HFFc6 (cell line): ENCODE results near the gene MADD. TPM values are rescaled to one million over a fixed set of nuclear protein-coding genes. Genes with fewer than 3 reads are reported as not detected.

Experiments used
- DNase-seq: peaks from one replicate; pipeline ENCODE4 v3.0.0-alpha.2; 2018
- H3K27ac Mint-ChIP-seq: 2 replicates; pipeline ENCODE4 v1.8.0; 2020; ENCODE audit warnings: mild to moderate bottlenecking, mixed read lengths
- H3K27me3 Mint-ChIP-seq: 2 replicates; pipeline ENCODE4 v1.8.0; 2021; ENCODE audit warnings: mild to moderate bottlenecking, moderate library complexity, mixed read lengths; ENCODE audit not compliant: insufficient read depth
- H3K36me3 Mint-ChIP-seq: 2 replicates; pipeline ENCODE4 v1.8.0; 2021; ENCODE audit warnings: low read depth, mixed read lengths
- H3K4me1 Mint-ChIP-seq: 2 replicates; pipeline ENCODE4 v1.8.0; 2020; ENCODE audit warnings: low read depth, mixed read lengths
- H3K4me3 Mint-ChIP-seq: 2 replicates; pipeline ENCODE4 v1.8.0; 2020; ENCODE audit warnings: mild to moderate bottlenecking, moderate library complexity, mixed read lengths
- H3K9me3 Mint-ChIP-seq: 2 replicates; pipeline ENCODE4 v1.8.0; 2020; ENCODE audit warnings: mild to moderate bottlenecking, mixed read lengths
- CTCF ChIP-seq: fragments of 200-600 bp; sonication (generic); IDR thresholded peaks from 2 replicates; pipeline ENCODE4 v1.5.0; 2021; ENCODE audit warnings: antibody characterized with exemption, mild to moderate bottlenecking
- long read RNA-seq: library from polyadenylated mRNA; unstranded; transcript quantifications from one replicate; pipeline ENCODE4 v2.0.0, GENCODE V29; 2019
- total RNA-seq, 6 experiments: library from RNA; stranded (reverse); fragmentation: NEBNext Ultra II Directional; extraction: Animal tissue kit (Norgen Biotek cat#: 25700); gene quantifications; 2 replicates in 1 of 6; 3 replicates in 5 of 6; pipeline ENCODE4 v1.2.3, GENCODE V29; 2021

Gene MADD
- 10 to 100 TPM; 22.4 to 30.5 (median 25.2) TPM for total RNA-seq
- long read RNA-seq, full-length matches to known transcripts, result 2 of 9 reads
- long read RNA-seq, partial matches to known transcripts, result 5 of 9 reads
- long read RNA-seq, other reads (novel, unspliced or antisense), result 2 of 9 reads

- H3K4me1 Mint-ChIP-seq, result peaks cover 53% of the 10 kb centered on the region
- H3K9me3 Mint-ChIP-seq, result no peaks in the 10 kb centered on the region
- peak; percentile 60 for DNase-seq
- H3K27ac Mint-ChIP-seq, result peak within 1 kb of the TSS; percentile 97
- H3K4me3 Mint-ChIP-seq, result peak within 1 kb of the TSS; percentile 90
- peaks cover 5% of the 10 kb centered on the region for H3K36me3 Mint-ChIP-seq
- TF ChIP-seq CTCF, result no peak
- H3K27me3 Mint-ChIP-seq, result peaks cover 5% of the 10 kb centered on the region
Observed at GRCh38 chr11:47269829-47270305, at the start of gene MADD. Gene MADD (plus strand): TSS chr11:47270133.

GRCh38 chr11:47220401-47220821 lies 49.5 kb upstream of the MADD start:
- no peak for TF ChIP-seq CTCF
- no peaks in the 10 kb centered on the region for H3K9me3 Mint-ChIP-seq
- peak overlapping the region; percentile 29 for H3K4me3 Mint-ChIP-seq
- peaks cover 18% of the 10 kb centered on the region for H3K36me3 Mint-ChIP-seq
- DNase-seq, result peak; percentile 69
- H3K27ac Mint-ChIP-seq, result peak overlapping the region; percentile 82
- peaks cover 3% of the 10 kb centered on the region; the same call in 1 of the 2 replicates for H3K27me3 Mint-ChIP-seq
- peaks cover 45% of the 10 kb centered on the region for H3K4me1 Mint-ChIP-seq

- H3K9me3 Mint-ChIP-seq, result no peaks in the 10 kb centered on the region
Observed at GRCh38 chr11:47222696-47223095, 47.2 kb upstream of the MADD start.

GRCh38 chr11:47225552-47226400 lies 44.2 kb upstream of the MADD start:
- no peaks in the 10 kb centered on the region for H3K9me3 Mint-ChIP-seq
- TF ChIP-seq CTCF, result no peak
- H3K4me1 Mint-ChIP-seq, result peaks cover under 1% of the 10 kb centered on the region; the same call in 1 of the 2 replicates
- H3K36me3 Mint-ChIP-seq, result peaks cover 22% of the 10 kb centered on the region
- no peak for DNase-seq
- peak overlapping the region; percentile 48; the same call in 1 of the 2 replicates for H3K27ac Mint-ChIP-seq
- H3K27me3 Mint-ChIP-seq, result no peaks in the 10 kb centered on the region
- H3K4me3 Mint-ChIP-seq, result no peak overlapping the region

More at GRCh38 chr11:47222696-47223095, 47.2 kb upstream of the MADD start:
- DNase-seq, result no peak
- H3K4me1 Mint-ChIP-seq, result peaks cover 27% of the 10 kb centered on the region
- peaks cover 3% of the 10 kb centered on the region; the same call in 1 of the 2 replicates for H3K27me3 Mint-ChIP-seq
- H3K27ac Mint-ChIP-seq, result no peak overlapping the region
- no peak for TF ChIP-seq CTCF
- H3K36me3 Mint-ChIP-seq, result peaks cover 19% of the 10 kb centered on the region
- no peak overlapping the region for H3K4me3 Mint-ChIP-seq

- Mint-ChIP-seq H3K36me3 (peaks cover 22% of the 10 kb centered on the region), H3K27ac (no peak overlapping the region), H3K9me3 (no peaks in the 10 kb centered on the region), H3K4me3 (no peak overlapping the region), H3K4me1 (peaks cover 19% of the 10 kb centered on the region), H3K27me3 (no peaks in the 10 kb centered on the region; the same call in 1 of the 2 replicates)
- TF ChIP-seq CTCF, result no peak
- no peak for DNase-seq
Observed at GRCh38 chr11:47229161-47229560, 40.8 kb upstream of the MADD start.
